OCI-LY3 (cell line): ENCODE results near the gene ZCCHC4.

Experiments used
- H2AFZ ChIP-seq: fragments of 200-600, 300-600 bp; shearing (Covaris generic); 2 replicates; pipeline ENCODE4 v1.6.0; 2014; ENCODE audit warnings: antibody characterized with exemption, low read depth, low read length
- H3K27ac ChIP-seq: fragments of 200-600, 300-600 bp; sonication (generic); 2 replicates; pipeline ENCODE4 v1.5.1; 2014; ENCODE audit warnings: mild to moderate bottlenecking, low read length, moderate library complexity, mixed read lengths
- H3K27me3 ChIP-seq: fragments of 200-600, 300-600 bp; sonication (generic); 2 replicates; pipeline ENCODE4 v1.6.1; 2014; ENCODE audit warnings: low read depth, low read length, mixed read lengths
- H3K36me3 ChIP-seq: fragments of 200-600, 300-600 bp; sonication (generic); replicated peaks from 2 replicates; pipeline ENCODE3; 2014; ENCODE audit warnings: low read depth, low read length, mixed read lengths
- H3K4me1 ChIP-seq: fragments of 300-600, 200-600 bp; sonication (generic); 2 replicates; pipeline ENCODE4 v1.6.1; 2014; ENCODE audit warnings: low read length, mixed read lengths
- H3K4me2 ChIP-seq: fragments of 200-600, 300-600 bp; sonication (generic); 2 replicates; pipeline ENCODE4 v1.6.1; 2014; ENCODE audit warnings: low read length, mixed read lengths
- H3K4me3 ChIP-seq: fragments of 300-600, 200-600 bp; sonication (generic); 2 replicates; pipeline ENCODE4 v1.5.1; 2014; ENCODE audit warnings: antibody characterized with exemption, mild to moderate bottlenecking, low read length, moderate library complexity
- H3K79me2 ChIP-seq: fragments of 300-600, 200-600 bp; shearing (Covaris generic); 2 replicates; pipeline ENCODE4 v1.6.1; 2014; ENCODE audit warnings: mild to moderate bottlenecking, low read length, mixed read lengths
- H3K9ac ChIP-seq: fragments of 300-600, 200-600 bp; shearing (Covaris generic); 2 replicates; pipeline ENCODE4 v1.6.0; 2014; ENCODE audit warnings: mild to moderate bottlenecking, low read length, moderate library complexity
- H3K9me3 ChIP-seq: fragments of 200-600, 300-600 bp; shearing (Covaris generic); 2 replicates; pipeline ENCODE4 v1.6.1; 2014; ENCODE audit warnings: low read length, mixed read lengths; ENCODE audit not compliant: insufficient read depth
- H4K20me1 ChIP-seq: fragments of 200-600, 300-600 bp; sonication (generic); 2 replicates; pipeline ENCODE4 v1.6.1; 2016; ENCODE audit warnings: low read length, mixed read lengths; ENCODE audit not compliant: insufficient read depth
- CTCF ChIP-seq: fragments of 200-600, 300-600 bp; sonication (generic); IDR thresholded peaks from 2 replicates; pipeline ENCODE4 v1.5.1; 2014; ENCODE audit warnings: antibody characterized with exemption, low read length, low read depth
- EZH2phosphoT487 ChIP-seq: fragments of 200-600 bp; shearing (Covaris generic); IDR thresholded peaks from 2 replicates; pipeline ENCODE4 v1.6.1; 2018; ENCODE audit warnings: antibody characterized with exemption, mixed run types, low read depth

ZCCHC4 gene

GRCh38 chr4:25299476-25300203 lies 12.9 kb upstream of the ZCCHC4 start:
- Histone ChIP-seq H3K9me3 (no peaks in the 10 kb centered on the region), H3K79me2 (no peaks in the 10 kb centered on the region), H3K4me2 (no peak overlapping the region), H3K9ac (no peak overlapping the region), H3K4me1 (peaks cover 6% of the 10 kb centered on the region; the same call in 1 of the 2 replicates), H3K27ac (no peak overlapping the region), H2AFZ (no peak overlapping the region), H4K20me1 (no peaks in the 10 kb centered on the region), H3K36me3 (no peaks in the 10 kb centered on the region), H3K4me3 (no peak overlapping the region), H3K27me3 (no peaks in the 10 kb centered on the region)
- TF ChIP-seq CTCF (no peak), EZH2phosphoT487 (no peak)

GRCh38 chr4:25301471-25301870 lies 11.1 kb upstream of the ZCCHC4 start:
- no peaks in the 10 kb centered on the region for H3K79me2 ChIP-seq
- H3K9ac ChIP-seq = no peak overlapping the region
- H4K20me1 ChIP-seq = no peaks in the 10 kb centered on the region
- TF ChIP-seq CTCF (no peak), EZH2phosphoT487 (no peak)
- H2AFZ ChIP-seq = no peak overlapping the region
- H3K27ac ChIP-seq = no peak overlapping the region
- peaks cover 6% of the 10 kb centered on the region; the same call in 1 of the 2 replicates for H3K4me1 ChIP-seq
- H3K36me3 ChIP-seq = no peaks in the 10 kb centered on the region
- H3K4me3 ChIP-seq = no peak overlapping the region
- no peaks in the 10 kb centered on the region for H3K9me3 ChIP-seq
- no peak overlapping the region for H3K4me2 ChIP-seq
- H3K27me3 ChIP-seq = no peaks in the 10 kb centered on the region

GRCh38 chr4:25302626-25303025 lies 9.9 kb upstream of the ZCCHC4 start:
- no peak overlapping the region for H3K4me3 ChIP-seq
- H4K20me1 ChIP-seq = no peaks in the 10 kb centered on the region
- H3K9me3 ChIP-seq = no peaks in the 10 kb centered on the region
- no peak overlapping the region for H3K4me2 ChIP-seq
- no peaks in the 10 kb centered on the region for H3K27me3 ChIP-seq
- no peaks in the 10 kb centered on the region for H3K79me2 ChIP-seq
- H3K27ac ChIP-seq = no peak overlapping the region
- no peak overlapping the region for H2AFZ ChIP-seq
- H3K4me1 ChIP-seq = peaks cover 6% of the 10 kb centered on the region; the same call in 1 of the 2 replicates
- no peaks in the 10 kb centered on the region for H3K36me3 ChIP-seq
- TF ChIP-seq EZH2phosphoT487 (no peak), CTCF (no peak)
- no peak overlapping the region for H3K9ac ChIP-seq

GRCh38 chr4:25303578-25303977 lies 9.0 kb upstream of the ZCCHC4 start:
- Histone ChIP-seq H3K27ac (no peak overlapping the region), H3K36me3 (no peaks in the 10 kb centered on the region), H3K9me3 (no peaks in the 10 kb centered on the region), H3K9ac (no peak overlapping the region), H3K27me3 (no peaks in the 10 kb centered on the region), H3K79me2 (no peaks in the 10 kb centered on the region), H3K4me2 (no peak overlapping the region), H4K20me1 (no peaks in the 10 kb centered on the region), H3K4me1 (peaks cover 8% of the 10 kb centered on the region), H2AFZ (no peak overlapping the region), H3K4me3 (no peak overlapping the region)
- TF ChIP-seq CTCF = no peak
- no peak for TF ChIP-seq EZH2phosphoT487
